H1 (cell line): ENCODE measurements around the gene HMGN1. TPM values are rescaled to one million over a fixed set of nuclear protein-coding genes. Genes with fewer than 3 reads are reported as not detected.

Experiments used
- CTCF ChIA-PET: fragments of 300-600 bp; sonication (Branson Sonifier 250); formaldehyde crosslinking; loops from one replicate; lab custom pipeline; 2021; ENCODE audit not compliant: partially characterized antibody; lab: Charles Lee
- POLR2A ChIA-PET: fragments of 300-600 bp; sonication (Branson Sonifier 250); formaldehyde crosslinking; loops from one replicate; lab custom pipeline; 2021; ENCODE audit warnings: inconsistent platforms; ENCODE audit not compliant: partially characterized antibody; lab: Charles Lee
- DNase-seq, 2 experiments: peaks; one replicate each; pipeline versions ENCODE4 v3.0.0 to v3.0.0-alpha.2; 2010 to 2022; ENCODE audit warnings: low spot score in 2 of 2, low read depth in 1 of 2, mixed read lengths in 1 of 2
- FAIRE-seq: peaks from 2 replicates; lab custom pipeline; 2011; peaks lifted over from hg19 to GRCh38; lab: Jason Lieb, UNC
- H2AFZ ChIP-seq: 2 replicates; pipeline ENCODE4 v1.8.1; 2012; ENCODE audit warnings: low read length, inconsistent platforms
- H2AK5ac ChIP-seq: 2 replicates; pipeline ENCODE4 v1.6.1; 2013; ENCODE audit warnings: low read depth, low read length
- H2BK120ac ChIP-seq: replicated peaks from 2 replicates; pipeline ENCODE3; 2013; ENCODE audit warnings: low read depth, low read length, inconsistent platforms
- H2BK12ac ChIP-seq: 2 replicates; pipeline ENCODE4 v1.6.1; 2013; ENCODE audit warnings: low read depth, low read length
- H2BK15ac ChIP-seq: 2 replicates; pipeline ENCODE4 v1.6.1; 2013; ENCODE audit warnings: low read length
- H2BK20ac ChIP-seq: 2 replicates; pipeline ENCODE4 v1.6.1; 2013; ENCODE audit warnings: low read length
- H2BK5ac ChIP-seq: 2 replicates; pipeline ENCODE4 v1.6.1; 2013; ENCODE audit warnings: low read depth, low read length
- H3K14ac ChIP-seq: 2 replicates; pipeline ENCODE4 v1.6.1; 2013; ENCODE audit warnings: inconsistent platforms; ENCODE audit not compliant: insufficient read length
- H3K18ac ChIP-seq: 2 replicates; pipeline ENCODE4 v1.6.1; 2013; ENCODE audit warnings: low read length; ENCODE audit errors: extremely low read depth
- H3K23ac ChIP-seq: 2 replicates; pipeline ENCODE4 v1.6.1; 2013; ENCODE audit warnings: inconsistent platforms; ENCODE audit not compliant: insufficient read length
- H3K23me2 ChIP-seq: 2 replicates; pipeline ENCODE4 v1.6.1; 2013; ENCODE audit warnings: low read depth, low read length
- H3K27ac ChIP-seq: 2 replicates; pipeline ENCODE4 v1.6.1; 2011; ENCODE audit warnings: low read depth, low read length, inconsistent platforms
- H3K27me3 ChIP-seq, 4 experiments: replicated peaks in 1 of 4; 1 replicate in 1 of 4; 2 replicates in 3 of 4; pipeline versions ENCODE4 v1.6.1 to v1.8.1; 2011 to 2013; ENCODE audit warnings: low read length in 3 of 4, mild to moderate bottlenecking in 3 of 4, inconsistent platforms in 2 of 4, mixed read lengths in 2 of 4, moderate library complexity in 1 of 4; ENCODE audit not compliant: control insufficient read depth in 3 of 4, insufficient read depth in 3 of 4; ENCODE audit errors: extremely low read depth in 1 of 4
- H3K36me3 ChIP-seq, 4 experiments: 2 replicates each; pipeline versions ENCODE4 v1.6.1 to v1.8.1; 2011 to 2013; ENCODE audit warnings: mild to moderate bottlenecking in 4 of 4, low read length in 3 of 4, moderate library complexity in 2 of 4, control low read depth in 1 of 4, inconsistent platforms in 1 of 4; ENCODE audit not compliant: insufficient read depth in 4 of 4, control insufficient read depth in 2 of 4
- H3K4ac ChIP-seq: replicated peaks from 2 replicates; pipeline ENCODE3; 2013; ENCODE audit warnings: low read length, low read depth, mixed read lengths, inconsistent platforms; ENCODE audit not compliant: insufficient read length
- H3K4me1 ChIP-seq, 4 experiments: replicated peaks in 1 of 4; 1 replicate in 1 of 4; 2 replicates in 3 of 4; pipeline versions ENCODE4 v1.6.1 to v1.8.1; 2011 to 2013; ENCODE audit warnings: low read length in 3 of 4, inconsistent platforms in 2 of 4, mixed read lengths in 1 of 4; ENCODE audit not compliant: insufficient read depth in 4 of 4, control insufficient read depth in 3 of 4
- H3K4me2 ChIP-seq, 2 experiments: 2 replicates each; pipeline versions ENCODE4 v1.6.1 to v1.8.1; 2011 to 2013; ENCODE audit warnings: low read depth in 2 of 2, low read length in 2 of 2, control low read depth in 1 of 2, inconsistent platforms in 1 of 2, mild to moderate bottlenecking in 1 of 2; ENCODE audit not compliant: insufficient read depth in 1 of 2
- H3K4me3 ChIP-seq, 4 experiments: fragments of 200-600, 300-600 bp in 1 of 4; sonication (generic), shearing (Covaris generic), sonication (Bioruptor Twin) in 1 of 4; 2 replicates each; pipeline versions ENCODE4 v1.5.1 to v1.8.1; 2011 to 2016; ENCODE audit warnings: low read length in 4 of 4, low read depth in 3 of 4, control low read depth in 2 of 4, inconsistent platforms in 2 of 4, mild to moderate bottlenecking in 2 of 4, mixed read lengths in 1 of 4, moderate library complexity in 1 of 4; ENCODE audit not compliant: insufficient read depth in 2 of 4; ENCODE audit errors: extremely low read depth in 1 of 4
- H3K56ac ChIP-seq: replicated peaks from 2 replicates; pipeline ENCODE3; 2013; ENCODE audit warnings: low read depth, mild to moderate bottlenecking, mixed read lengths, low read length, inconsistent platforms; ENCODE audit not compliant: insufficient read length
- H3K79me1 ChIP-seq: 2 replicates; pipeline ENCODE4 v1.6.1; 2013; ENCODE audit warnings: low read depth, low read length, control low read depth
- H3K79me2 ChIP-seq, 2 experiments: 2 replicates each; pipeline versions ENCODE4 v1.6.1 to v1.8.1; 2012 to 2013; ENCODE audit warnings: low read length in 2 of 2, mild to moderate bottlenecking in 2 of 2, inconsistent platforms in 1 of 2; ENCODE audit not compliant: insufficient read depth in 2 of 2, control insufficient read depth in 1 of 2
- H3K9ac ChIP-seq, 4 experiments: replicated peaks in 1 of 4; 1 replicate in 1 of 4; 2 replicates in 3 of 4; pipeline versions ENCODE4 v1.6.1 to v1.8.1; 2011 to 2013; ENCODE audit warnings: low read depth in 3 of 4, low read length in 3 of 4, control low read depth in 2 of 4, mild to moderate bottlenecking in 2 of 4, moderate library complexity in 2 of 4, inconsistent platforms in 1 of 4; ENCODE audit errors: extremely low read depth in 1 of 4
- H3K9me3 ChIP-seq, 2 experiments: 2 replicates each; pipeline versions ENCODE4 v1.6.1 to v1.8.1; 2012 to 2013; ENCODE audit warnings: mild to moderate bottlenecking in 2 of 2, moderate library complexity in 2 of 2, control low read depth in 1 of 2, inconsistent platforms in 1 of 2, low read depth in 1 of 2, low read length in 1 of 2, mixed read lengths in 1 of 2; ENCODE audit not compliant: insufficient read depth in 2 of 2
- H4K20me1 ChIP-seq, 2 experiments: replicated peaks in 1 of 2; 2 replicates each; pipeline versions ENCODE3 to v1.8.1; 2011 to 2013; ENCODE audit warnings: inconsistent platforms in 2 of 2, low read length in 2 of 2, mild to moderate bottlenecking in 1 of 2; ENCODE audit not compliant: insufficient read depth in 2 of 2, control insufficient read depth in 1 of 2
- H4K5ac ChIP-seq: 2 replicates; pipeline ENCODE4 v1.6.1; 2013; ENCODE audit warnings: low read length, low read depth, mixed read lengths, inconsistent platforms; ENCODE audit not compliant: insufficient read length
- H4K8ac ChIP-seq: 2 replicates; pipeline ENCODE4 v1.8.0; 2013; ENCODE audit warnings: mild to moderate bottlenecking, moderate library complexity, low read length, inconsistent platforms; ENCODE audit not compliant: insufficient read depth; ENCODE audit errors: extremely low read depth
- H4K91ac ChIP-seq: replicated peaks from 2 replicates; pipeline ENCODE3; 2013; ENCODE audit warnings: low read length, mixed read lengths, inconsistent platforms; ENCODE audit not compliant: insufficient read length
- CEBPB ChIP-seq: IDR thresholded peaks from 2 replicates; pipeline ENCODE4 v1.6.1; 2012; ENCODE audit warnings: low read depth, low read length
- CHD1 ChIP-seq: IDR thresholded peaks from 2 replicates; pipeline ENCODE4 v1.6.1; 2012; ENCODE audit warnings: low read depth, low read length, improper control_type of control experiment
- JUND ChIP-seq: IDR thresholded peaks from 2 replicates; pipeline ENCODE4 v1.6.1; 2011; ENCODE audit warnings: mild to moderate bottlenecking, improper control_type of control experiment, low read length
- POLR2A ChIP-seq, 2 experiments: IDR thresholded peaks; 1 replicate in 1 of 2; 2 replicates in 1 of 2; pipeline ENCODE4 v1.6.1; 2011; ENCODE audit warnings: low read depth in 2 of 2, low read length in 2 of 2, mild to moderate bottlenecking in 2 of 2; ENCODE audit errors: control extremely low read depth in 1 of 2
- RFX5 ChIP-seq: IDR thresholded peaks from 2 replicates; pipeline ENCODE4 v1.6.1; 2011; ENCODE audit warnings: low read depth, low read length, improper control_type of control experiment, borderline replicate concordance
- RNF2 ChIP-seq: fragments of 200-900, 300-1000 bp; sonication (generic); IDR thresholded peaks from 2 replicates; pipeline ENCODE4 v1.7.1; 2016; ENCODE audit warnings: borderline replicate concordance, low read depth, mild to moderate bottlenecking, antibody characterized with exemption, low read length; ENCODE audit not compliant: poor library complexity, severe bottlenecking; ENCODE audit errors: missing control alignments
- SIRT6 ChIP-seq: IDR thresholded peaks from one replicate; pipeline ENCODE4 v1.7.1; 2012; ENCODE audit warnings: low read length, inconsistent platforms
- SIX5 ChIP-seq: IDR thresholded peaks from 2 replicates; pipeline ENCODE4 v1.6.1; 2011; ENCODE audit warnings: mild to moderate bottlenecking, low read depth, low read length
- SP1 ChIP-seq: IDR thresholded peaks from 2 replicates; pipeline ENCODE4 v1.6.1; 2011; ENCODE audit warnings: low read depth, low read length
- SP2 ChIP-seq: IDR thresholded peaks from 2 replicates; pipeline ENCODE4 v1.6.1; 2012; ENCODE audit warnings: mild to moderate bottlenecking, low read length, inconsistent platforms
- TCF12 ChIP-seq: IDR thresholded peaks from 2 replicates; pipeline ENCODE4 v1.6.1; 2011; ENCODE audit warnings: low read depth, mild to moderate bottlenecking, low read length
- ZNF274 ChIP-seq: IDR thresholded peaks from 2 replicates; pipeline ENCODE4 v1.7.0; 2012; ENCODE audit warnings: low read length, borderline replicate concordance; ENCODE audit errors: extremely low read depth
- WGBS, 2 experiments: shearing (Covaris generic) in 1 of 2; methylation state at CpG; one replicate each; pipeline versions ENCODE4 v1.1.6 to v1.1.7; 2013 to 2015; ENCODE audit warnings: low lambda C conversion rate in 2 of 2, mixed read lengths in 2 of 2, inconsistent platforms in 1 of 2, low coverage in 1 of 2, missing lambda C conversion rate in 1 of 2; ENCODE audit not compliant: insufficient replicate concordance in 2 of 2, insufficient coverage in 1 of 2, insufficient read length in 1 of 2; ENCODE audit errors: extremely low coverage in 1 of 2, missing lambda C conversion rate in 1 of 2; 5-methylcytosine and 5-hydroxymethylcytosine counted together
- polyA plus RNA-seq, 7 experiments: library from polyadenylated mRNA; depleted of rRNA in 3 of 7; stranded (reverse) in 5 of 7; unstranded in 2 of 7; fragments of >200 nt in 5 of 7; fragments of 200-250 nt in 2 of 7; gene quantifications; 1 replicate in 5 of 7; 2 replicates in 1 of 7; 4 replicates in 1 of 7; pipeline versions ENCODE4 v1.2.1 to v1.2.3, GENCODE V29; 2011 to 2013; ENCODE audit warnings: missing spikeins in 2 of 7, mixed read lengths in 2 of 7
- total RNA-seq: library from RNA; stranded (reverse); fragmentation: NEBNext Ultra II Directional; extraction: Animal tissue kit (Norgen Biotek cat#: 25700); gene quantifications from 2 replicates; pipeline ENCODE4 v1.2.1, GENCODE V29; 2021

Gene HMGN1
- total and polyA plus RNA-seq, 2 of the 8 experiments (the other 6 are each of a cell fraction or from before 2014, with no cell fraction given), result 279 to 505 TPM

GRCh38 chr21:39379986-39380891 is 31.4 kb upstream of the HMGN1 start:
- Histone ChIP-seq H3K4ac (no peak overlapping the region), H3K4me3 (peak overlapping the region; percentile 61 to 85 (median 77)), H3K56ac (peak overlapping the region; percentile 40), H4K91ac (no peak overlapping the region), H4K5ac (peak overlapping the region; percentile 47), H3K36me3 (no peaks in the 10 kb centered on the region), H2BK20ac (no peak overlapping the region), H3K18ac (no peak overlapping the region; the same call in 1 of the 2 replicates), H3K9me3 (no peaks in the 10 kb centered on the region), H3K4me1 (peaks cover 3 to 5% (median 4%) of the 10 kb centered on the region in 4 experiments; a peak in 6 of 7 replicates), H2BK5ac (no peak overlapping the region), H3K23ac (no peak overlapping the region), H2AFZ (peak overlapping the region; percentile 63; the same call in 1 of the 2 replicates), H3K79me2 (peaks cover 0 to 4% of the 10 kb centered on the region in 2 experiments; a peak in 1 of 4 replicates), H3K23me2 (peaks cover 8% of the 10 kb centered on the region; the same call in 1 of the 2 replicates), H3K27me3 (no peaks in the 10 kb centered on the region), H4K20me1 (no peaks in the 10 kb centered on the region), H2AK5ac (no peak overlapping the region), H2BK12ac (no peak overlapping the region), H3K27ac (peak overlapping the region; percentile 8; the same call in 1 of the 2 replicates), H4K8ac (peak overlapping the region; percentile 74; the same call in 1 of the 2 replicates), H2BK15ac (no peak overlapping the region), H3K4me2 (peak overlapping the region; percentile 92 to 94), H3K14ac (no peak overlapping the region), H2BK120ac (no peak overlapping the region), H3K79me1 (no peaks in the 10 kb centered on the region), H3K9ac (peak overlapping the region in 3 of 4 experiments; percentile 52 to 67 (median 60); a peak in 6 of 7 replicates)
- WGBS, 2 experiments, result 3% methylated on average over 65 of the region's 65 CpGs; no CpG with 5 or more reads in 1 of the 2 experiments
- peak; percentile 85 to 94 for DNase-seq
- no peak for FAIRE-seq
- POLR2A ChIA-PET, result interaction anchor here (0.6 to 2.2 kb wide), 9 partner anchors 13 to 234 kb away, joined by 3 to 12 read pairs (median 3); partner anchors contain the start of gene HMGN1
- CTCF ChIA-PET, result interaction anchor here (0.8 to 1.4 kb wide), 3 partner anchors 34 to 62 kb away, joined by 3 to 5 read pairs (median 3); no protein-coding TSS in a partner anchor
- TF ChIP-seq CEBPB (no peak), JUND (0 out of 2 replicates have a peak, but pooled peaks have one; percentile 33), SIX5 (no peak), SP2 (no peak), POLR2A (IDR thresholded peaks at IDR 0.05; ENCODE audit: control extremely low read depth in 1 of 2, low read depth in 2 of 2, low read length in 2 of 2) (no peak), CHD1 (no peak), RFX5 (no peak), TCF12 (no peak), SIRT6 (no peak), RNF2 (no peak), SP1 (0 out of 2 replicates have a peak, but pooled peaks have one; percentile 10), ZNF274 (no peak)
